HCT116 (cell line): Measurements from ENCODE around the gene BNIP5. TPM values are rescaled to one million over a fixed set of nuclear protein-coding genes. Genes with fewer than 3 reads are reported as not detected.

Source experiments
- ATAC-seq: fragments of 200-7000 bp; cut with Tn5 transposase; 2 replicates; pipeline ENCODE4 v1.9.1; 2020; ENCODE audit warnings: mild to moderate bottlenecking, moderate library complexity
- BruUV-seq: library from RNA; stranded (reverse); fragments of 400-500 nt; replicated peaks from 2 replicates; lab custom pipeline; 2021; lab: Mats Ljungman, UMichigan
- CTCF ChIA-PET: fragments of 300-600 bp; sonication (Branson Sonifier 250); formaldehyde crosslinking; loops from one replicate; lab custom pipeline; 2021; ENCODE audit warnings: antibody characterized with exemption; lab: Charles Lee
- POLR2A ChIA-PET: fragments of 300-600, 350-600 bp; sonication (Branson Sonifier 250); formaldehyde crosslinking; loops from one replicate; lab custom pipeline; 2021; ENCODE audit warnings: antibody characterized with exemption; lab: Charles Lee
- RAD21 ChIA-PET, 2 experiments: fragments of 300-600 bp; sonication (Branson Sonifier 250); formaldehyde crosslinking; loops; one replicate each; lab custom pipeline; 2023; ENCODE audit warnings: low total read pairs in 2 of 2; ENCODE audit not compliant: uncharacterized antibody in 2 of 2, unreplicated experiment in 2 of 2, low non-redundant PET in 1 of 2; lab: Charles Lee
- DNase-seq: peaks from one replicate; pipeline ENCODE4 v3.0.0-alpha.2; 2010; ENCODE audit warnings: low read depth, low spot score
- H2AFZ ChIP-seq: fragments of 200-600 bp; shearing (Covaris generic), sonication (generic); 2 replicates; pipeline ENCODE4 v1.6.1; 2017; ENCODE audit warnings: low read depth, mixed run types, mixed read lengths, antibody characterized with exemption, low read length; ENCODE audit not compliant: poor library complexity, severe bottlenecking
- H3K27ac ChIP-seq: 2 replicates; pipeline ENCODE4 v1.5.1; 2012; ENCODE audit warnings: low read depth, low read length
- H3K27me3 ChIP-seq: fragments of 200-600 bp; sonication (generic); 2 replicates; pipeline ENCODE4 v1.6.1; 2016; ENCODE audit warnings: mixed run types, low read length, mixed read lengths; ENCODE audit not compliant: insufficient read depth
- H3K36me3 ChIP-seq, 2 experiments: fragments of 200-500 bp in 1 of 2; fragments of 200-600 bp in 1 of 2; sonication (Bioruptor generic) in 1 of 2; sonication (generic) in 1 of 2; 2 replicates each; pipeline versions ENCODE4 v1.5.1 to v1.6.1; 2014 to 2016; ENCODE audit warnings: low read length in 2 of 2, inconsistent platforms in 1 of 2, mixed read lengths in 1 of 2, mixed run types in 1 of 2; ENCODE audit not compliant: insufficient read depth in 2 of 2, control insufficient read depth in 1 of 2
- H3K4me1 ChIP-seq, 2 experiments: fragments of 200-600 bp in 1 of 2; sonication (generic) in 1 of 2; 2 replicates each; pipeline versions ENCODE4 v1.5.1 to v1.6.1; 2012 to 2017; ENCODE audit warnings: low read length in 2 of 2, inconsistent platforms in 1 of 2, mild to moderate bottlenecking in 1 of 2, mixed read lengths in 1 of 2, mixed run types in 1 of 2, moderate library complexity in 1 of 2; ENCODE audit not compliant: insufficient read depth in 2 of 2, control insufficient read depth in 1 of 2
- H3K4me2 ChIP-seq: fragments of 200-600 bp; sonication (generic); 2 replicates; pipeline ENCODE4 v1.6.1; 2017; ENCODE audit warnings: mixed run types, low read length, mixed read lengths
- H3K4me3 ChIP-seq, 2 experiments: fragments of 200-600 bp in 1 of 2; sonication (generic) in 1 of 2; replicated peaks in 1 of 2; 2 replicates each; pipeline ENCODE4 v1.5.1; 2011 to 2016; ENCODE audit warnings: low read length in 2 of 2, control low read depth in 1 of 2, low read depth in 1 of 2, mild to moderate bottlenecking in 1 of 2, mixed read lengths in 1 of 2, mixed run types in 1 of 2
- H3K79me2 ChIP-seq: fragments of 200-600 bp; sonication (generic); 2 replicates; pipeline ENCODE4 v1.6.1; 2017; ENCODE audit warnings: mild to moderate bottlenecking, mixed run types, low read length, moderate library complexity, mixed read lengths; ENCODE audit not compliant: insufficient read depth
- H3K9ac ChIP-seq: fragments of 200-600 bp; sonication (generic); 2 replicates; pipeline ENCODE4 v1.6.1; 2016; ENCODE audit warnings: low read length, mixed read lengths
- H3K9me2 ChIP-seq: fragments of 200-600 bp; sonication (generic), shearing (Covaris generic); 2 replicates; pipeline ENCODE4 v1.6.1; 2017; ENCODE audit warnings: mixed run types, mild to moderate bottlenecking, moderate library complexity; ENCODE audit not compliant: insufficient read depth
- H3K9me3 ChIP-seq, 2 experiments: fragments of 200-500 bp in 1 of 2; fragments of 200-600 bp in 1 of 2; sonication (Bioruptor generic) in 1 of 2; sonication (generic) in 1 of 2; 2 replicates each; pipeline ENCODE4 v1.6.1; 2014 to 2017; ENCODE audit warnings: low read length in 2 of 2, mixed read lengths in 2 of 2, inconsistent platforms in 1 of 2, low read depth in 1 of 2, mild to moderate bottlenecking in 1 of 2, mixed run types in 1 of 2, moderate library complexity in 1 of 2; ENCODE audit not compliant: control insufficient read depth in 1 of 2, insufficient read depth in 1 of 2
- H4K20me1 ChIP-seq: fragments of 200-600 bp; sonication (generic), shearing (Covaris generic); 2 replicates; pipeline ENCODE4 v1.6.1; 2017; ENCODE audit warnings: mixed run types, mild to moderate bottlenecking, moderate library complexity; ENCODE audit not compliant: insufficient read depth
- CBX3 ChIP-seq: IDR thresholded peaks from 2 replicates; pipeline ENCODE4 v1.6.1; 2012; ENCODE audit warnings: low read depth
- ELF1 ChIP-seq: IDR thresholded peaks from 2 replicates; pipeline ENCODE4 v1.6.1; 2012; ENCODE audit warnings: low read depth, borderline replicate concordance
- EZH2 ChIP-seq: fragments of 200-600 bp; sonication (generic); IDR thresholded peaks from 2 replicates; pipeline ENCODE4 v1.6.1; 2017; ENCODE audit warnings: antibody characterized with exemption, mixed run types
- FOSL1 ChIP-seq: IDR thresholded peaks from 2 replicates; pipeline ENCODE4 v1.6.1; 2012; ENCODE audit warnings: low read depth
- TCF7L2 ChIP-seq: IDR thresholded peaks from 2 replicates; pipeline ENCODE4 v1.7.0; 2011; ENCODE audit warnings: borderline replicate concordance, inconsistent platforms; ENCODE audit not compliant: insufficient read depth, insufficient read length; ENCODE audit errors: extremely low read depth
- ZBTB33 ChIP-seq: IDR thresholded peaks from 2 replicates; pipeline ENCODE4 v1.6.1; 2011; ENCODE audit warnings: mild to moderate bottlenecking, low read length, moderate library complexity; ENCODE audit not compliant: insufficient replicate concordance; ENCODE audit errors: extremely low read depth
- ZFX ChIP-seq: fragments of 450-650 bp; IDR thresholded peaks from 2 replicates; pipeline ENCODE4 v1.6.1; 2017
- ZNF274 ChIP-seq: fragments of 200-500 bp; sonication (Bioruptor generic); IDR thresholded peaks from 2 replicates; pipeline ENCODE4 v1.6.1; 2014; ENCODE audit warnings: mild to moderate bottlenecking, low read depth, low read length, inconsistent platforms
- intact Hi-C: fragments of 100-400 bp; cut with micrococcal nuclease; formaldehyde crosslinking; loops from 2 replicates; pipeline ENCODE4 v1.10.0; 2022
- total RNA-seq: library from RNA; stranded (reverse); gene quantifications from one replicate; pipeline ENCODE4 v1.2.1, GENCODE V29; 2021; ENCODE audit not compliant: unreplicated experiment

BNIP5 gene
- total RNA-seq, 1 experiment from 2014 or later, result not detected

- H3K9ac ChIP-seq, result no peak overlapping the region
- H3K9me3 ChIP-seq, result no peaks in the 10 kb centered on the region
- no peak overlapping the region for H3K27ac ChIP-seq
- TF ChIP-seq FOSL1 (no peak), ZFX (no peak), TCF7L2 (no peak), ZNF274 (no peak), ZBTB33 (no peak), CBX3 (no peak), ELF1 (no peak), EZH2 (no peak)
- no peak for DNase-seq
- intact Hi-C loops, result no loop called here
- no peaks in the 10 kb centered on the region for H3K36me3 ChIP-seq
- ChIA-PET RAD21 (no interaction called here), POLR2A (interaction anchor here (0.6 kb wide), 1 partner anchor 62 kb away, joined by 4 read pairs; no protein-coding TSS in a partner anchor), CTCF (no interaction called here)
- no peak overlapping the region for H3K4me2 ChIP-seq
- no peaks in the 10 kb centered on the region for H3K9me2 ChIP-seq
- no peaks in the 10 kb centered on the region for H3K27me3 ChIP-seq
- no peak overlapping the region for H3K4me3 ChIP-seq
- no peak overlapping the region for H2AFZ ChIP-seq
- peaks cover 0 to 20% of the 10 kb centered on the region in 2 experiments; a peak in 2 of 4 replicates for H3K4me1 ChIP-seq
- H4K20me1 ChIP-seq, result no peaks in the 10 kb centered on the region
- no TSS peak for BruUV-seq
- H3K79me2 ChIP-seq, result no peaks in the 10 kb centered on the region
- ATAC-seq, result no peak
Measured at GRCh38 chr6:36383606-36384005, 46.9 kb upstream of the BNIP5 start.
